ENCODE results near the gene HOXB2. TPM values are rescaled to one million over a fixed set of nuclear protein-coding genes. Genes with fewer than 3 reads are reported as not detected.

HOXB2 gene
- total RNA-seq, 1 experiment from 2014 or later = not detected

- Histone ChIP-seq H3K14ac (ENCODE audit: insufficient read depth, low read length) (no peak overlapping the region), H3K23me2 (ENCODE audit: insufficient read length, low read depth, low read length, poor library complexity, severe bottlenecking) (no peaks in the 10 kb centered on the region), H4K8ac (replicated peaks; ENCODE audit: insufficient read length, low read depth, low read length) (no peak overlapping the region), H3K9ac (ENCODE audit: extremely low read depth, insufficient read length, low read length) (no peak overlapping the region), H3K4me2 (ENCODE audit: insufficient read depth, insufficient read length, low read length) (no peak overlapping the region), H3K18ac (ENCODE audit: insufficient read length, low read depth, low read length) (no peak overlapping the region), H3K56ac (ENCODE audit: insufficient read length, low read depth, low read length) (no peak overlapping the region), H3K4ac (ENCODE audit: low read depth, low read length) (no peak overlapping the region), H2BK15ac (ENCODE audit: low read depth, low read length) (no peak overlapping the region), H3K79me2 (ENCODE audit: insufficient read depth, low read length) (no peaks in the 10 kb centered on the region), H3K4me1 (ENCODE audit: insufficient read depth, low read length) (no peaks in the 10 kb centered on the region), H4K20me1 (ENCODE audit: control insufficient read depth, insufficient read depth, insufficient read length) (peaks cover 3% of the 10 kb centered on the region), H3K9me3 (ENCODE audit: control insufficient read depth, low read depth, low read length) (no peaks in the 10 kb centered on the region), H3T11ph (ENCODE audit: low read length) (no peak overlapping the region), H3K27me3 (ENCODE audit: insufficient read depth, low read length) (peaks cover 91% of the 10 kb centered on the region), H3K27ac (ENCODE audit: insufficient read length, low read depth, low read length) (no peak overlapping the region), H2BK120ac (ENCODE audit: low read depth, low read length, poor library complexity, severe bottlenecking) (no peak overlapping the region), H2BK12ac (ENCODE audit: insufficient read length, low read depth, low read length) (no peak overlapping the region), H2BK5ac (ENCODE audit: insufficient read length, low read length) (no peak overlapping the region), H4K91ac (ENCODE audit: insufficient read length, low read depth, low read length) (no peak overlapping the region), H2BK20ac (ENCODE audit: low read depth, low read length, poor library complexity, severe bottlenecking) (no peak overlapping the region), H2AFZ (ENCODE audit: low read length) (no peak overlapping the region), H3K23ac (ENCODE audit: insufficient read length, low read depth, low read length) (no peak overlapping the region), H3K79me1 (ENCODE audit: insufficient read depth, low read depth, low read length, poor library complexity, severe bottlenecking) (no peaks in the 10 kb centered on the region), H2AK5ac (ENCODE audit: insufficient read length, low read length) (no peak overlapping the region), H4K5ac (ENCODE audit: insufficient read length, low read depth, low read length) (no peak overlapping the region)
- no peak for TF ChIP-seq CTCF (conservative IDR thresholded peaks at IDR 0.05)
- peaks cover 0 to 2% (median 0%) of the 10 kb centered on the region in 3 experiments; a peak in 1 of 7 replicates for H3K36me3 Mint-ChIP-seq (ENCODE audit: insufficient read depth in 1 of 3, low read depth in 3 of 3)
- no CpG with 5 or more reads among the region's 1 CpG for WGBS (ENCODE audit: extremely low coverage, insufficient read length, low lambda C conversion rate)
- H3K27me3 Mint-ChIP-seq (ENCODE audit: low read depth) = peaks cover 99% of the 10 kb centered on the region
- DNase-seq = no peak
- no peak overlapping the region; a peak in 1 of 7 replicates for H3K27ac Mint-ChIP-seq
- no peak overlapping the region for H3K4me3 Mint-ChIP-seq
- peaks cover 16 to 36% of the 10 kb centered on the region in 2 experiments for H3K4me1 Mint-ChIP-seq
- H3K9me3 Mint-ChIP-seq = peaks cover 10% of the 10 kb centered on the region in 2 experiments; a peak in 4 of 5 replicates
Observed at GRCh38 chr17:48553826-48554225, 8.9 kb upstream of the HOXB2 start.
